ENCODE measurements around the gene KAT2B.
"Not testable (repeated sequence)": the region's sequence is repeated elsewhere in the genome, so short reads cannot be mapped to it uniquely, and the experiment has no call there.

GRCh38 chr3:20016076-20016475 lies 24.2 kb upstream of the KAT2B start:
- not testable (repeated sequence) for TF ChIP-seq CTCF (conservative IDR thresholded peaks at IDR 0.05); EZH2 (IDR thresholded peaks at IDR 0.05; ENCODE audit: low read depth)

Measured in PC-9 (cell line).